SK-N-DZ (cell line): ENCODE data around the gene C19orf38.

ENCODE experiments used
- DNase-seq: peaks from one replicate; pipeline ENCODE4 v3.0.0-alpha.2; 2015; ENCODE audit warnings: low spot score
- small RNA-seq, 2 experiments: library from RNA; depleted of rRNA; stranded (forward); fragments of <200 nt; gene quantifications; one replicate each; pipeline ENCODE3, GENCODE V24; 2014

The C19orf38 gene

GRCh38 chr19:10907925-10908324 is 59.7 kb downstream of the C19orf38 start:
- DNase-seq = no peak

GRCh38 chr19:10908380-10908960 is 60.3 kb downstream of the C19orf38 start:
- no peak for DNase-seq

GRCh38 chr19:10911579-10912363 is 63.6 kb downstream of the C19orf38 start:
- no peak for DNase-seq

- DNase-seq = no peak
Measured at GRCh38 chr19:10912619-10913018, 64.4 kb downstream of the C19orf38 start.

- DNase-seq = no peak
Measured at GRCh38 chr19:10913716-10914340, 65.6 kb downstream of the C19orf38 start.

GRCh38 chr19:10915130-10916091 is 67.2 kb downstream of the C19orf38 start:
- no peak for DNase-seq

- DNase-seq = no peak
Measured at GRCh38 chr19:10916602-10917001, 68.4 kb downstream of the C19orf38 start.

GRCh38 chr19:10918359-10918758 is 70.1 kb downstream of the C19orf38 start:
- DNase-seq = no peak

Small RNA genes within 50 kb of the gene (small RNA-seq; reads per million reads assigned to genes)
- 0 to 0.04 reads per million in 2 experiments for gene MIR199A1
- 0 reads per million in 2 experiments for gene MIR6793
